NT2/D1 (cell line): ENCODE measurements around the gene EPM2AIP1.

Experiments used
- SUZ12 ChIP-seq: IDR thresholded peaks from 2 replicates; pipeline ENCODE4 v1.6.1; 2011; ENCODE audit not compliant: insufficient read length, insufficient read depth; ENCODE audit errors: extremely low read depth
- YY1 ChIP-seq: IDR thresholded peaks from 2 replicates; pipeline ENCODE4 v1.6.1; 2011; ENCODE audit not compliant: insufficient read length, insufficient read depth
- ZNF274 ChIP-seq: IDR thresholded peaks from 2 replicates; pipeline ENCODE4 v1.6.1; 2011; ENCODE audit warnings: mild to moderate bottlenecking, low read depth, low read length

GRCh38 chr3:37014620-37015019 lies 21.7 kb upstream of the EPM2AIP1 start:
- TF ChIP-seq YY1 = no peak
- TF ChIP-seq SUZ12 = no peak
- TF ChIP-seq ZNF274 = no peak
